CD14-positive monocyte (primary cell): ENCODE data around the gene OR8S1. TPM values are rescaled to one million over a fixed set of nuclear protein-coding genes. Genes with fewer than 3 reads are reported as not detected.
"Not testable (repeated sequence)": the region's sequence is repeated elsewhere in the genome, so short reads cannot be mapped to it uniquely, and the experiment has no call there.

Source experiments
- DNase-seq, 3 donors: peaks; one replicate each; pipeline ENCODE4 v3.0.0-alpha.2; 2011 to 2022
- H2AFZ ChIP-seq: 2 replicates; pipeline ENCODE4 v1.6.0; 2012; ENCODE audit warnings: mild to moderate bottlenecking, low read depth, low read length, inconsistent platforms; ENCODE audit not compliant: insufficient read depth, poor library complexity, severe bottlenecking
- H3K27ac ChIP-seq, 2 donors: 1 replicate in 1 of 2; 2 replicates in 1 of 2; pipeline ENCODE4 v1.5.1; 2012 to 2013; ENCODE audit warnings: low read length in 2 of 2, control low read depth in 1 of 2, inconsistent platforms in 1 of 2, low read depth in 1 of 2, mild to moderate bottlenecking in 1 of 2
- H3K27me3 ChIP-seq, 2 donors: one replicate each; pipeline versions ENCODE4 v1.6.0 to v1.6.1; 2011 to 2013; ENCODE audit warnings: low read length in 2 of 2; ENCODE audit not compliant: control insufficient read depth in 2 of 2, insufficient read depth in 2 of 2
- H3K36me3 ChIP-seq, 2 donors: replicated peaks in 1 of 2; 1 replicate in 1 of 2; 2 replicates in 1 of 2; pipeline versions ENCODE4 v1.5.1 to v1.6.1; 2012 to 2013; ENCODE audit warnings: low read length in 2 of 2, control low read depth in 1 of 2, inconsistent platforms in 1 of 2, mild to moderate bottlenecking in 1 of 2; ENCODE audit not compliant: insufficient read depth in 2 of 2, control insufficient read depth in 1 of 2
- H3K4me1 ChIP-seq, 2 donors: 1 replicate in 1 of 2; 2 replicates in 1 of 2; pipeline versions ENCODE4 v1.5.1 to v1.6.1; 2012 to 2013; ENCODE audit warnings: low read length in 2 of 2, control low read depth in 1 of 2, inconsistent platforms in 1 of 2, mild to moderate bottlenecking in 1 of 2, moderate library complexity in 1 of 2; ENCODE audit not compliant: insufficient read depth in 2 of 2, control insufficient read depth in 1 of 2
- H3K4me2 ChIP-seq: replicated peaks from 2 replicates; pipeline ENCODE3; 2012; ENCODE audit warnings: low read length, moderate library complexity, mild to moderate bottlenecking; ENCODE audit not compliant: poor library complexity, severe bottlenecking; ENCODE audit errors: extremely low read depth
- H3K4me3 ChIP-seq, 3 experiments: fragments of 200-600 bp in 1 of 3; sonication (generic) in 1 of 3; replicated peaks in 1 of 3; 1 replicate in 2 of 3; 2 replicates in 1 of 3; pipeline ENCODE4 v1.5.1; 2011 to 2013; ENCODE audit warnings: low read length in 3 of 3, mild to moderate bottlenecking in 3 of 3, control low read depth in 2 of 3, low read depth in 2 of 3, inconsistent platforms in 1 of 3, moderate library complexity in 1 of 3
- H3K79me2 ChIP-seq: 2 replicates; pipeline ENCODE4 v1.6.0; 2012; ENCODE audit warnings: mild to moderate bottlenecking, control low read depth, inconsistent platforms, low read length, moderate library complexity; ENCODE audit not compliant: insufficient read depth
- H3K9ac ChIP-seq: 2 replicates; pipeline ENCODE4 v1.6.0; 2017; ENCODE audit warnings: low read length, mild to moderate bottlenecking; ENCODE audit not compliant: insufficient read depth, poor library complexity, severe bottlenecking
- H3K9me3 ChIP-seq, 2 donors: replicated peaks in 1 of 2; 1 replicate in 1 of 2; 2 replicates in 1 of 2; pipeline versions ENCODE4 v1.5.1 to v1.6.1; 2012 to 2013; ENCODE audit warnings: low read length in 2 of 2, control low read depth in 1 of 2; ENCODE audit not compliant: control insufficient read depth in 1 of 2, insufficient read depth in 1 of 2
- H4K20me1 ChIP-seq: 2 replicates; pipeline ENCODE4 v1.6.0; 2012; ENCODE audit warnings: mild to moderate bottlenecking, low read length, control low read depth, moderate library complexity; ENCODE audit not compliant: insufficient read depth
- H3K27ac Mint-ChIP-seq, 7 donors: one replicate each; pipeline ENCODE4 v1.8.0; 2020; ENCODE audit warnings: mild to moderate bottlenecking in 7 of 7, mixed read lengths in 7 of 7, moderate library complexity in 6 of 7, inconsistent platforms in 2 of 7
- H3K27me3 Mint-ChIP-seq, 3 donors: one replicate each; pipeline ENCODE4 v1.8.0; 2021 to 2022; ENCODE audit warnings: low read depth in 3 of 3, mild to moderate bottlenecking in 3 of 3, mixed read lengths in 3 of 3, moderate library complexity in 3 of 3, inconsistent platforms in 1 of 3
- H3K36me3 Mint-ChIP-seq, 2 donors: one replicate each; pipeline ENCODE4 v1.8.0; 2020; ENCODE audit warnings: mixed read lengths in 2 of 2, inconsistent platforms in 1 of 2, mild to moderate bottlenecking in 1 of 2
- H3K4me1 Mint-ChIP-seq: one replicate; pipeline ENCODE4 v1.8.0; 2020; ENCODE audit warnings: mild to moderate bottlenecking, mixed read lengths
- H3K4me3 Mint-ChIP-seq, 2 donors: one replicate each; pipeline ENCODE4 v1.8.0; 2020; ENCODE audit warnings: mild to moderate bottlenecking in 2 of 2, mixed read lengths in 2 of 2, moderate library complexity in 1 of 2
- H3K9me3 Mint-ChIP-seq, 7 donors: one replicate each; pipeline ENCODE4 v1.8.0; 2020 to 2022; ENCODE audit warnings: mixed read lengths in 7 of 7, mild to moderate bottlenecking in 6 of 7, moderate library complexity in 6 of 7, inconsistent platforms in 2 of 7
- CTCF ChIP-seq: fragments of 200-600 bp; IDR thresholded peaks from one replicate; pipeline ENCODE4 v1.8.0; 2022; ENCODE audit warnings: antibody characterized with exemption, mild to moderate bottlenecking
- WGBS: methylation state at CpG from one replicate; pipeline ENCODE4 v1.1.5; 2013; ENCODE audit warnings: missing lambda C conversion rate; ENCODE audit not compliant: insufficient coverage; 5-methylcytosine and 5-hydroxymethylcytosine counted together
- intact Hi-C, 2 donors: fragments of 100-400 bp; cut with micrococcal nuclease; formaldehyde crosslinking; loops; one replicate each; pipeline versions ENCODE4 v1.15.0 to v1.15.1; 2023
- polyA plus RNA-seq, 3 donors: library from polyadenylated mRNA; depleted of rRNA in 1 of 3; unstranded in 2 of 3; stranded (reverse) in 1 of 3; fragments of 300-500 nt in 2 of 3; fragments of >200 nt in 1 of 3; fragmentation: Illumina TruSeq in 2 of 3; gene quantifications; 1 replicate in 2 of 3; 2 replicates in 1 of 3; pipeline ENCODE4 v1.2.3, GENCODE V29; 2012 to 2021

OR8S1 gene
- polyA plus RNA-seq, 3 donors = not detected

- H3K36me3 Mint-ChIP-seq, H3K27me3 ChIP-seq, H3K4me2 ChIP-seq, H3K9ac ChIP-seq, H3K27me3 Mint-ChIP-seq, H2AFZ ChIP-seq, H3K79me2 ChIP-seq, H3K4me1 Mint-ChIP-seq, intact Hi-C loops, H3K27ac ChIP-seq, H4K20me1 ChIP-seq, H3K36me3 ChIP-seq, H3K4me3 Mint-ChIP-seq, H3K4me3 ChIP-seq, H3K4me1 ChIP-seq, DNase-seq, H3K9me3 ChIP-seq, H3K27ac Mint-ChIP-seq: not testable (repeated sequence)
- peaks cover 6 to 13% (median 9%) of the 10 kb centered on the region in 7 donors for H3K9me3 Mint-ChIP-seq
- WGBS = no CpG with 5 or more reads among the region's 32 CpGs
These were observed 25.2 kb upstream of the OR8S1 start for GRCh38 chr12:48500281-48500680.

- H2AFZ ChIP-seq, H3K27ac ChIP-seq, H3K4me2 ChIP-seq, H3K36me3 Mint-ChIP-seq, H3K9me3 ChIP-seq, H3K36me3 ChIP-seq, H3K4me3 Mint-ChIP-seq, intact Hi-C loops, H3K9ac ChIP-seq, H3K79me2 ChIP-seq, H3K27ac Mint-ChIP-seq, H3K4me1 Mint-ChIP-seq, H3K4me1 ChIP-seq, DNase-seq, H4K20me1 ChIP-seq, H3K27me3 ChIP-seq, H3K4me3 ChIP-seq: not testable (repeated sequence)
- 88% methylated on average over 2 of the region's 2 CpGs for WGBS
- H3K9me3 Mint-ChIP-seq = peaks cover 0 to 11% (median 6%) of the 10 kb centered on the region in 7 donors
- peaks cover 1 to 12% (median 5%) of the 10 kb centered on the region in 3 donors for H3K27me3 Mint-ChIP-seq
These were observed 18.6 kb upstream of the OR8S1 start for GRCh38 chr12:48506836-48507235.

- no peak overlapping the region for H3K27ac ChIP-seq
- H3K4me3 Mint-ChIP-seq = no peak overlapping the region
- no peak overlapping the region for H3K9ac ChIP-seq
- H3K9me3 ChIP-seq = no peaks in the 10 kb centered on the region
- no peaks in the 10 kb centered on the region for H3K36me3 ChIP-seq
- no peak overlapping the region for H3K27ac Mint-ChIP-seq
- no peaks in the 10 kb centered on the region for H3K79me2 ChIP-seq
- peaks cover 0 to 10% (median 6%) of the 10 kb centered on the region in 7 donors for H3K9me3 Mint-ChIP-seq
- 90% methylated on average over 2 of the region's 2 CpGs for WGBS
- no peak overlapping the region for H3K4me2 ChIP-seq
- no peak overlapping the region for H2AFZ ChIP-seq
- peaks cover 4 to 13% (median 5%) of the 10 kb centered on the region in 3 donors for H3K27me3 Mint-ChIP-seq
- no peaks in the 10 kb centered on the region for H3K36me3 Mint-ChIP-seq
- H3K4me1 ChIP-seq = no peaks in the 10 kb centered on the region
- intact Hi-C loops = no loop called here
- H4K20me1 ChIP-seq = no peaks in the 10 kb centered on the region
- H3K27me3 ChIP-seq = no peaks in the 10 kb centered on the region
- no peak for TF ChIP-seq CTCF
- no peak overlapping the region for H3K4me3 ChIP-seq
- no peak for DNase-seq
- H3K4me1 Mint-ChIP-seq = no peaks in the 10 kb centered on the region
These were observed 16.4 kb upstream of the OR8S1 start for GRCh38 chr12:48508987-48509386.
